SU-DHL-6 (cell line): ENCODE results near the gene ZG16B.

Experiments used
- H2AFZ ChIP-seq: fragments of 200-600 bp; sonication (generic); 2 replicates; pipeline ENCODE4 v1.6.1; 2014; ENCODE audit warnings: low read depth, mild to moderate bottlenecking, moderate library complexity, mixed read lengths, antibody characterized with exemption, low read length; ENCODE audit not compliant: severe bottlenecking
- H3F3A ChIP-seq: fragments of 200-600 bp; shearing (Covaris generic); 2 replicates; pipeline ENCODE4 v1.6.0; 2016; ENCODE audit warnings: antibody characterized with exemption, mild to moderate bottlenecking; ENCODE audit not compliant: insufficient read depth
- H3K27ac ChIP-seq: fragments of 200-600 bp; sonication (generic); 2 replicates; pipeline ENCODE4 v1.5.1; 2016; ENCODE audit warnings: low read depth, mild to moderate bottlenecking, low read length, moderate library complexity, mixed read lengths
- H3K27me3 ChIP-seq: fragments of 200-600 bp; sonication (generic), shearing (Covaris generic); 2 replicates; pipeline ENCODE4 v1.6.0; 2014; ENCODE audit warnings: mild to moderate bottlenecking, low read length
- H3K36me3 ChIP-seq: fragments of 200-600 bp; sonication (generic); 2 replicates; pipeline ENCODE4 v1.6.1; 2014; ENCODE audit warnings: mild to moderate bottlenecking, low read length, mixed read lengths
- H3K4me2 ChIP-seq: fragments of 300-600, 200-600 bp; shearing (Covaris generic), sonication (generic); 2 replicates; pipeline ENCODE4 v1.6.0; 2014; ENCODE audit warnings: low read length, low read depth, mild to moderate bottlenecking; ENCODE audit not compliant: poor library complexity, severe bottlenecking
- H3K4me3 ChIP-seq: fragments of 200-600 bp; sonication (generic); 2 replicates; pipeline ENCODE4 v1.5.1; 2014; ENCODE audit warnings: antibody characterized with exemption, low read length, mild to moderate bottlenecking, mixed read lengths; ENCODE audit not compliant: insufficient read depth, poor library complexity, severe bottlenecking
- H3K79me2 ChIP-seq: fragments of 200-600 bp; sonication (generic); 2 replicates; pipeline ENCODE4 v1.6.1; 2014; ENCODE audit warnings: mild to moderate bottlenecking, low read length, moderate library complexity; ENCODE audit not compliant: insufficient read depth
- H3K9ac ChIP-seq: fragments of 200-600 bp; sonication (generic); 2 replicates; pipeline ENCODE4 v1.7.0; 2014; ENCODE audit warnings: mild to moderate bottlenecking, low read length
- H3K9me2 ChIP-seq: fragments of 200-600 bp; sonication (generic); replicated peaks from 2 replicates; pipeline ENCODE4 v1.6.1; 2014; ENCODE audit warnings: low read length; ENCODE audit not compliant: insufficient read depth
- H3K9me3 ChIP-seq: fragments of 200-600 bp; sonication (generic); 2 replicates; pipeline ENCODE4 v1.6.1; 2014; ENCODE audit warnings: low read length, mixed read lengths; ENCODE audit not compliant: insufficient read depth
- H4K20me1 ChIP-seq: fragments of 200-600 bp; sonication (generic); 2 replicates; pipeline ENCODE4 v1.6.1; 2014; ENCODE audit warnings: low read depth, mild to moderate bottlenecking, antibody characterized with exemption, low read length, moderate library complexity, mixed read lengths
- CTCF ChIP-seq: fragments of 200-600 bp; sonication (generic); IDR thresholded peaks from one replicate; pipeline ENCODE4 v1.5.1; 2017; ENCODE audit warnings: antibody characterized with exemption, mild to moderate bottlenecking, low read length, moderate library complexity; ENCODE audit not compliant: insufficient read depth, poor library complexity, severe bottlenecking
- EZH2phosphoT487 ChIP-seq: fragments of 200-600 bp; sonication (generic), shearing (Covaris generic); conservative IDR thresholded peaks from 2 replicates; pipeline ENCODE4 v1.6.1; 2018; ENCODE audit warnings: mild to moderate bottlenecking, antibody characterized with exemption, low read length, moderate library complexity, mixed read lengths

The ZG16B gene

GRCh38 chr16:2786826-2787151 lies 43.3 kb upstream of the ZG16B start:
- H3K9me3 ChIP-seq, result no peaks in the 10 kb centered on the region
- no peak overlapping the region for H3K27ac ChIP-seq
- no peak overlapping the region for H3K4me3 ChIP-seq
- H3K36me3 ChIP-seq, result no peaks in the 10 kb centered on the region
- no peak overlapping the region for H3K4me2 ChIP-seq
- no peaks in the 10 kb centered on the region for H3K27me3 ChIP-seq
- no peak overlapping the region for H2AFZ ChIP-seq
- no peaks in the 10 kb centered on the region for H3K9me2 ChIP-seq
- H3K79me2 ChIP-seq, result no peaks in the 10 kb centered on the region
- H3F3A ChIP-seq, result no peaks in the 10 kb centered on the region
- no peaks in the 10 kb centered on the region for H4K20me1 ChIP-seq
- no peak for TF ChIP-seq EZH2phosphoT487
- TF ChIP-seq CTCF, result no peak
- H3K9ac ChIP-seq, result no peak overlapping the region

GRCh38 chr16:2787406-2787805 lies 42.7 kb upstream of the ZG16B start, which contains the start of gene PRSS33:
PRSS33 (minus strand) TSS chr16:2787560; CDS start chr16:2786547, 1,013 bp downstream.
- Histone ChIP-seq H3K9me2 (no peaks in the 10 kb centered on the region), H3F3A (no peaks in the 10 kb centered on the region), H3K27ac (no peak within 1 kb of the TSS), H3K4me3 (no peak within 1 kb of the TSS), H3K79me2 (no peaks in the 10 kb centered on the region), H3K9ac (no peak within 1 kb of the TSS), H2AFZ (no peak within 1 kb of the TSS), H3K36me3 (no peaks in the 10 kb centered on the region), H3K4me2 (no peak within 1 kb of the TSS), H4K20me1 (no peaks in the 10 kb centered on the region), H3K27me3 (no peaks in the 10 kb centered on the region), H3K9me3 (no peaks in the 10 kb centered on the region)
- TF ChIP-seq CTCF, result no peak
- no peak for TF ChIP-seq EZH2phosphoT487

GRCh38 chr16:2787961-2788360 lies 42.1 kb upstream of the ZG16B start:
- Histone ChIP-seq H3K9me2 (no peaks in the 10 kb centered on the region), H3K79me2 (no peaks in the 10 kb centered on the region), H3K27me3 (no peaks in the 10 kb centered on the region), H3K9me3 (no peaks in the 10 kb centered on the region), H3F3A (no peaks in the 10 kb centered on the region), H3K9ac (no peak overlapping the region), H3K27ac (no peak overlapping the region), H3K4me3 (no peak overlapping the region), H3K36me3 (no peaks in the 10 kb centered on the region), H2AFZ (no peak overlapping the region), H4K20me1 (no peaks in the 10 kb centered on the region), H3K4me2 (no peak overlapping the region)
- TF ChIP-seq CTCF (no peak), EZH2phosphoT487 (no peak)

- no peak overlapping the region for H3K27ac ChIP-seq
- no peaks in the 10 kb centered on the region for H4K20me1 ChIP-seq
- no peak overlapping the region for H2AFZ ChIP-seq
- H3K79me2 ChIP-seq, result no peaks in the 10 kb centered on the region
- no peak overlapping the region for H3K4me3 ChIP-seq
- no peaks in the 10 kb centered on the region for H3K27me3 ChIP-seq
- H3F3A ChIP-seq, result no peaks in the 10 kb centered on the region
- H3K9me2 ChIP-seq, result no peaks in the 10 kb centered on the region
- TF ChIP-seq EZH2phosphoT487 (no peak), CTCF (no peak)
- no peaks in the 10 kb centered on the region for H3K9me3 ChIP-seq
- H3K9ac ChIP-seq, result no peak overlapping the region
- H3K36me3 ChIP-seq, result no peaks in the 10 kb centered on the region
- H3K4me2 ChIP-seq, result no peak overlapping the region
Measured at GRCh38 chr16:2790631-2791030, 39.5 kb upstream of the ZG16B start.
